D721Med (cell line): Measurements from ENCODE around the gene TACR3.
"Not testable (repeated sequence)": the region's sequence is repeated elsewhere in the genome, so short reads cannot be mapped to it uniquely, and the experiment has no call there.

Experiments
- DNase-seq: peaks from one replicate; pipeline ENCODE4 v3.0.0; 2011; ENCODE audit warnings: low spot score; ENCODE audit not compliant: insufficient read length
- FAIRE-seq: peaks from 2 replicates; lab custom pipeline; 2011; peaks lifted over from hg19 to GRCh38; lab: Jason Lieb, UNC
- TF ChIP-seq, protein P1 (sequence below): IDR thresholded peaks from 2 replicates; pipeline ENCODE4 v1.5.1; 2012; ENCODE audit warnings: mild to moderate bottlenecking, control low read depth; ENCODE audit not compliant: insufficient read depth; ENCODE audit errors: missing control alignments

The TACR3 gene

GRCh38 chr4:103720661-103721060 is 876 bp upstream of the TACR3 start:
- TF ChIP-seq, protein P1, sequence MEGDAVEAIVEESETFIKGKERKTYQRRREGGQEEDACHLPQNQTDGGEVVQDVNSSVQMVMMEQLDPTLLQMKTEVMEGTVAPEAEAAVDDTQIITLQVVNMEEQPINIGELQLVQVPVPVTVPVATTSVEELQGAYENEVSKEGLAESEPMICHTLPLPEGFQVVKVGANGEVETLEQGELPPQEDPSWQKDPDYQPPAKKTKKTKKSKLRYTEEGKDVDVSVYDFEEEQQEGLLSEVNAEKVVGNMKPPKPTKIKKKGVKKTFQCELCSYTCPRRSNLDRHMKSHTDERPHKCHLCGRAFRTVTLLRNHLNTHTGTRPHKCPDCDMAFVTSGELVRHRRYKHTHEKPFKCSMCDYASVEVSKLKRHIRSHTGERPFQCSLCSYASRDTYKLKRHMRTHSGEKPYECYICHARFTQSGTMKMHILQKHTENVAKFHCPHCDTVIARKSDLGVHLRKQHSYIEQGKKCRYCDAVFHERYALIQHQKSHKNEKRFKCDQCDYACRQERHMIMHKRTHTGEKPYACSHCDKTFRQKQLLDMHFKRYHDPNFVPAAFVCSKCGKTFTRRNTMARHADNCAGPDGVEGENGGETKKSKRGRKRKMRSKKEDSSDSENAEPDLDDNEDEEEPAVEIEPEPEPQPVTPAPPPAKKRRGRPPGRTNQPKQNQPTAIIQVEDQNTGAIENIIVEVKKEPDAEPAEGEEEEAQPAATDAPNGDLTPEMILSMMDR: no peak
- FAIRE-seq: no peak
- DNase-seq: no peak

GRCh38 chr4:103719105-103719829 is 518 bp downstream of the TACR3 start:
- DNase-seq: no peak
- TF ChIP-seq, protein P1: no peak
- no peak for FAIRE-seq

GRCh38 chr4:103692615-103693014 is 27.2 kb downstream of the TACR3 start:
- FAIRE-seq: no peak
- TF ChIP-seq, protein P1: no peak
- DNase-seq: no peak

DNA sequence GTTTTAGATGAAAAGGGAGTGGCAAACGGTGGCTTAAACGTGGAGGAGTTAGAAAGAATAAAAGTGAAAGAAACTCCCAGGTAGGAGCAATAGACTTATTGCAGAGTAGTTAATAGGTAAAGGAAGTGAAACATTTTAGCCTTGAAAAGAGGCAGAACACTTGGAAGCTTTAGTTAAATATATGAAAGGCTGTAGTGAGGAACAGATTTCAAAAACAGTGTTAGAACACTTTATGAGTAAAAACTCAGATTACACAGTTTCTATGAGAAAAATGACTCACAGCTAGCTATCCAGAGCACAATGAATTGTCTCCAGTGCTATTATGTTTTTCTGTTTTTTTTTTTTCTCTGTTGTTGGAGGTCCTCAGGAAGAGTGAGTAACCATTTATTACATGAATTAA is 45.8 kb downstream of the TACR3 start:
- FAIRE-seq (no peak), DNase-seq (no peak)

GRCh38 chr4:103666764-103667163 is 53.0 kb downstream of the TACR3 start:
- DNase-seq, FAIRE-seq: not testable (repeated sequence)

More for the DNA sequence above, 45.8 kb downstream of the TACR3 start:
- TF ChIP-seq, protein P1: no peak

GRCh38 chr4:103664436-103665075 is 55.2 kb downstream of the TACR3 start:
- DNase-seq (no peak), FAIRE-seq (no peak)
- TF ChIP-seq, protein P1: no peak

DNA sequence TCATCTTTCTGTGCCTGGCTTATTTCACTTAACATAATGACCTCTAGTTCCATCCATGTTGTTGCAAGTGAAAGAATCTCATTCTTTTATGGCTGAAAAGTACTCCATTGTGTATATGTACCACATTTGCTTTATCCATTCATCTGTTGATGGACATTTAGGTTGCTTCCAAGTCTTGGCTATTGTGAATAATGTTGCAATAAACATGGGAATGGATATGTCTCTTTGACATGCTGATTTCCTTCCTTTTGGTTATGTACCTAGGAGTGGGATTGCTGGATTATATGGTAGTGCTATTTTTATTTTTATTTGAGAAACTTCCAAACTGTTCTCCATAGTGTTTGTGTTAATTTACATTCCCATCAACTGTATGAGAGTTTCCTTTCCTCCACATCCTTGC is 71.2 kb downstream of the TACR3 start:
- TF ChIP-seq, protein P1: no peak
- DNase-seq (no peak), FAIRE-seq (no peak)
